ENCODE results near the gene PARVA. TPM values are rescaled to one million over a fixed set of nuclear protein-coding genes. Genes with fewer than 3 reads are reported as not detected.

The PARVA gene
- total RNA-seq, 1 donor from 2014 or later, result 15.1 TPM

DNA sequence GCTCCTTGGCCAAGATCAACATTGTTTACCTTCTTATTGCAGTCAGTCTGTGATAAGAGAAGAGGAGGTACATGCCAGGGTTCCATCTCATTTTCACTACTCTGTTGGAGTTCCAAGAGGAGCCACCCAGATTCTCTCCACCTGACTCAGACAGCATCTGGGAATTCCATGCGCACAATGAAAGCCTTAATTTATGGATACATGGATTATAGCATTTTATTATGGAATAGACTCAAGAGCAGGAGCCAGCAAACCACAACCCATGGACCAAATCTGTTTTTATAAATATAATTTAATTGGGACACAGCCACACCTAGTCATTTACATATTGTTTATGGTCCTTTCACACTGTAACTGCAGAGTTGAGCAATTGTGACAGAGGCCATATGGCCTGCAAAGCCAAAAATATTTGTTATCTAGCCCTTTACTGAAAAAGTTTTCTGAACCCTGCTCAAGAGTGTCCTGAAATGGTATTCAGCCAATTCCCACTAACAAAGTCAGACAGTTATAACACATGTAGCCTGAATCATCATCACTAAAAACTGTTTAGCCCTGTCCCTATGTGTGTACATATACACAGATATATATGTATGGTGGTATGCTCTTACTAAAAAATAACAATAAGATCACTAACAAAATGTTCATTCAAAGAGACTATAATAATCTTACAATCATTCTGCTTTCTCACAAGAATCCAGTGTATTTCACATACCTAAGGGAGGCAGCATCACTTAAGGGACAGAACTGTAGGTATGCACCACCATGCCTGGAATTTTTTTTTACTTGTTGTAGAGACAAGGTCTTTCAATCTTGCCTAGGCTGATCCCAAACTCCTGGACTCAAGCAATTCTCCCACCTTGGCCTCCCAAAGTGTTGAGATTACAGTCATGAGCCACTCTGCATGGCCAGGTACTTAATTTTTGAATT, 192.4 kb downstream of the PARVA start:
- H3K4me3 ChIP-seq (ENCODE audit: low read length in 3 of 3), result no peak overlapping the region
- peaks cover 0 to 2% (median 0%) of the 10 kb centered on the region in 3 donors for H3K27me3 ChIP-seq (ENCODE audit: control insufficient read depth in 3 of 3, insufficient read depth in 3 of 3, low read length in 3 of 3)
- no peaks in the 10 kb centered on the region for H3K9me3 ChIP-seq (ENCODE audit: control insufficient read depth in 3 of 3, low read length in 3 of 3)
- no peak overlapping the region for H3K9ac ChIP-seq (ENCODE audit: low read depth in 1 of 3, low read length in 3 of 3)
- no peaks in the 10 kb centered on the region for H3K36me3 ChIP-seq (ENCODE audit: control insufficient read depth in 3 of 3, insufficient read depth in 3 of 3, low read length in 3 of 3)
- H3K4me1 ChIP-seq (ENCODE audit: control insufficient read depth in 3 of 3, insufficient read depth in 3 of 3, low read length in 3 of 3), result no peaks in the 10 kb centered on the region
- no peak overlapping the region for H3K27ac ChIP-seq (ENCODE audit: low read depth, low read length)

DNA sequence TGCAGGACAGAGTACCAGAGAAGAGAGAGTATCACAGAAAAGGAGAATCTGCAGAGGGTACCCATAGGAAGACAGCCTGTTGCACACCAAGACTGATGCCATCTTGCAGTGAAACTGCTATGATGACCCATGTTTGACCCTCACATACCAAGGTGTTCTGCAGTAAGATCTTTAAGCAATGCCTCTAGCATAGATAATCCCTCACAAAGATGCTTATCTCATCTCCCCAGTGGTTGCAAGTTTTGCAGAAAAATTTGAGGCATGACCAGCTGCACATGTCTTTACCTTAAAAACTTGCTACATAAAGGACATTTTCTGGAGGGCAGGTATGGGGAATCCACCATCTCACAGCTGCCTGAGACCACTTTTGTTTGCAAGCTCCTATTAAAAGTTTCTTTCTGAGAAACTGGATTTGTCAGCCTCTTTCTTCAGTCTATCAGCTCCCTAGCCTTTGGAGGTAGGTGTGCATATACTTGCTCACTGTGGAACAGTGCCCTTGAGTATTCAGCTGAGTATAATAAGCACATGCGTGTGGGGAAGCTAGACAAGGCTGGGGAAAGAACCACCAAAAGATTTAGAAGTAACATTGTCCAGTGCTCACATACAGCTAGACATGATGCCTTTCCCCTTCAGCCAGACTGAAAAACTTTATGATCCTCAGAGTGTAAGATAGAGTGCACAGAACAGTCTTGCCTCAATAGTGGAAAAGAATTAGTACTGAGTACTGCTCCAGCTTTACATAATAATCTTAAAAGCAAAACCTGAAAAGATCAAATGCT, 196.5 kb downstream of the PARVA start:
- H3K9ac ChIP-seq (ENCODE audit: low read depth in 1 of 3, low read length in 3 of 3), result no peak overlapping the region
- H3K36me3 ChIP-seq (ENCODE audit: control insufficient read depth in 3 of 3, insufficient read depth in 3 of 3, low read length in 3 of 3), result no peaks in the 10 kb centered on the region

DNA sequence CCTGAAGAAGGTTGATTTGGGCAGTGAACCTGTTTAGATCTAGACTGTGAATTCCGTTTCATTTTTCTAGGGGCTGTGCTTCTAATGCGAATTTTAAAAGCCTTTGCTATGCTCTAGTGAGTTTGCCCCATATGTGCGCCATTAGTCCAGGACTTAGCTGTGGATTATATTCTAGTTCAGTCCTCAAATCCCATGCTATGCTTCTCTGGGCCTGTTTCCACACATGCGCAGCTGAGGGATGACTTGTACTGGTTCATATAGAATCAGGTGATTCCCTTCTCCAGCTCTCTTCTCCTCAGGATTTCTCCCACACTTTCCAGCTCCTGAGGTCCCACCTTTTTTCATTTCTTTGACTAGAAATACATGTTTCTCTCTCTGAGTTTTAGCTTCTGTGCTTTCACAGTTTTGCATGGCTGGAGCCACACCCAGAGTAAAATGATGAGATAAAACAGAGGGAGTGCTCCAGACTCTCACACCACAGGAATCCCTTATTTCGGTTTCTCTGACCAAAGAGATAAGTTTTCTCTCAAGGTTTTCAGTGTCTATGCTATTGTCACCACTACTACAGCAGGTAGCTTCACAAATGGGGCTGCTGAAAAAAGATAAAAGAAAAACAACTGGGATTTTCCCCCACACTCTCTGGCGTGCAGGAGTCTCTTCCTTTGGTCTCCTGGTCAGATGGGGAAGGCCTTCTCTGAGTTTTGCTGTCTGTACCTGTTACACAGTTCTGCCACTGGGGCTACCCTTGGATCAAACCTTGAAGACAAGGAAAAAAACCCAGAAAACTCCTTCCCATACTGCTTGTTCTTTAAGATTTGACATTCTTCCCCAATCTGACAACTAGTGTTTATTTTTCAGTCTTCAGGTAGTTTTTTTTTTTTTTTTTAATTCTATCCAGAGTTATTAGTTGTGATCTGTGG, 200.6 kb downstream of the PARVA start:
- no peak overlapping the region for H3K9ac ChIP-seq (ENCODE audit: low read depth in 1 of 3, low read length in 3 of 3)
- no peaks in the 10 kb centered on the region for H3K27me3 ChIP-seq (ENCODE audit: control insufficient read depth in 3 of 3, insufficient read depth in 3 of 3, low read length in 3 of 3)
- H3K4me1 ChIP-seq (ENCODE audit: control insufficient read depth in 3 of 3, insufficient read depth in 3 of 3, low read length in 3 of 3), result no peaks in the 10 kb centered on the region
- no peak overlapping the region for H3K4me3 ChIP-seq (ENCODE audit: low read length in 3 of 3)
- no peak overlapping the region for H3K27ac ChIP-seq (ENCODE audit: low read depth, low read length)
- no peaks in the 10 kb centered on the region for H3K36me3 ChIP-seq (ENCODE audit: control insufficient read depth in 3 of 3, insufficient read depth in 3 of 3, low read length in 3 of 3)
- H3K9me3 ChIP-seq (ENCODE audit: control insufficient read depth in 3 of 3, low read length in 3 of 3), result no peaks in the 10 kb centered on the region

More for the DNA sequence above, 196.5 kb downstream of the PARVA start:
- Histone ChIP-seq H3K27me3 (ENCODE audit: control insufficient read depth in 3 of 3, insufficient read depth in 3 of 3, low read length in 3 of 3) (no peaks in the 10 kb centered on the region), H3K9me3 (ENCODE audit: control insufficient read depth in 3 of 3, low read length in 3 of 3) (no peaks in the 10 kb centered on the region), H3K4me1 (ENCODE audit: control insufficient read depth in 3 of 3, insufficient read depth in 3 of 3, low read length in 3 of 3) (no peaks in the 10 kb centered on the region), H3K27ac (ENCODE audit: low read depth, low read length) (no peak overlapping the region), H3K4me3 (ENCODE audit: low read length in 3 of 3) (no peak overlapping the region)

DNA sequence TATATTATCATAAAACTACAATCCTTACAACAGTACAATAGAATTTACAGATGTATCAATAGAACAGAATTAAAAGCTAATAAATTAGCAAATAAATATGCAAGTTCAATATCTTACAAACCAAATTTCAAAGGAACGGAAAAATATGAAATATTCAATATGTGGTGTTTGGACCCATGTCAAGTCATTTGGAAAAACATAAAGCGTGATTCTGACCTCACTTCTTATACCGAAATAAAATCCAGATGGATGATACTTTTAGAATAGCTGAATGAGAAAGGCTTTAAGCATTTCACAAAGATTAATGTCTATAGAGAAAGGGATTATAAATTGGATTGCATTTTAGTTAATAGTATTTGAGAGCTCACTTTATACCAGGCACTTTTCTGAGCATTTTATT, 204.0 kb downstream of the PARVA start:
- Histone ChIP-seq H3K4me3 (ENCODE audit: low read length in 3 of 3) (no peak overlapping the region), H3K9ac (ENCODE audit: low read depth in 1 of 3, low read length in 3 of 3) (no peak overlapping the region), H3K27me3 (ENCODE audit: control insufficient read depth in 3 of 3, insufficient read depth in 3 of 3, low read length in 3 of 3) (no peaks in the 10 kb centered on the region), H3K36me3 (ENCODE audit: control insufficient read depth in 3 of 3, insufficient read depth in 3 of 3, low read length in 3 of 3) (no peaks in the 10 kb centered on the region), H3K4me1 (ENCODE audit: control insufficient read depth in 3 of 3, insufficient read depth in 3 of 3, low read length in 3 of 3) (no peaks in the 10 kb centered on the region), H3K9me3 (ENCODE audit: control insufficient read depth in 3 of 3, low read length in 3 of 3) (no peaks in the 10 kb centered on the region), H3K27ac (ENCODE audit: low read depth, low read length) (no peak overlapping the region)

DNA sequence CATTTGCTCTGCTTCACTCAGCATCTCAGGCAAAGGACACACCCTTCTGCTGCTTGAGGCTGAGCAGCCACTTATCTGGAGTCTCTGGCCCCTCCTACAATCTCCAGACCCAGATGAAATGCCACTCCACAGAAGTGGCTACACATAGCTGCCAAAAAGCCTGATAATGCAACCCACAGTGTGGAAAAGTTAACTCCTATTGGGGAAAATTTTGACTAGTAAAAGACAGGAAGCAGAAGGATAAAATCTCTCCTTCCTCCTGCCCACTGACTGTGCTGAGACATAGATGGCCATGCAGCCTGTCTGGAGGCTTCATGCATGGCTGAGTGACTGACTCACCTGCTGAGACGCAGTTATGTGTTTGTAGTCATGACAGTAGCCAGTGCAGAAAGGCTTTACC, 204.6 kb downstream of the PARVA start:
- Histone ChIP-seq H3K27me3 (ENCODE audit: control insufficient read depth in 3 of 3, insufficient read depth in 3 of 3, low read length in 3 of 3) (no peaks in the 10 kb centered on the region), H3K27ac (ENCODE audit: low read depth, low read length) (no peak overlapping the region), H3K9ac (ENCODE audit: low read depth in 1 of 3, low read length in 3 of 3) (no peak overlapping the region), H3K36me3 (ENCODE audit: control insufficient read depth in 3 of 3, insufficient read depth in 3 of 3, low read length in 3 of 3) (no peaks in the 10 kb centered on the region), H3K9me3 (ENCODE audit: control insufficient read depth in 3 of 3, low read length in 3 of 3) (no peaks in the 10 kb centered on the region), H3K4me3 (ENCODE audit: low read length in 3 of 3) (no peak overlapping the region), H3K4me1 (ENCODE audit: control insufficient read depth in 3 of 3, insufficient read depth in 3 of 3, low read length in 3 of 3) (no peaks in the 10 kb centered on the region)

Measured in skeletal muscle tissue (tissue), 4 donors.